T-helper 22 cell (primary cell): ENCODE measurements around the gene DNAJC22.
"Not testable (repeated sequence)": the region's sequence is repeated elsewhere in the genome, so short reads cannot be mapped to it uniquely, and the experiment has no call there.

ENCODE experiments used
- DNase-seq: peaks from one replicate; pipeline ENCODE4 v3.0.0-alpha.2; 2020; ENCODE audit warnings: low read depth

The DNAJC22 gene

DNA sequence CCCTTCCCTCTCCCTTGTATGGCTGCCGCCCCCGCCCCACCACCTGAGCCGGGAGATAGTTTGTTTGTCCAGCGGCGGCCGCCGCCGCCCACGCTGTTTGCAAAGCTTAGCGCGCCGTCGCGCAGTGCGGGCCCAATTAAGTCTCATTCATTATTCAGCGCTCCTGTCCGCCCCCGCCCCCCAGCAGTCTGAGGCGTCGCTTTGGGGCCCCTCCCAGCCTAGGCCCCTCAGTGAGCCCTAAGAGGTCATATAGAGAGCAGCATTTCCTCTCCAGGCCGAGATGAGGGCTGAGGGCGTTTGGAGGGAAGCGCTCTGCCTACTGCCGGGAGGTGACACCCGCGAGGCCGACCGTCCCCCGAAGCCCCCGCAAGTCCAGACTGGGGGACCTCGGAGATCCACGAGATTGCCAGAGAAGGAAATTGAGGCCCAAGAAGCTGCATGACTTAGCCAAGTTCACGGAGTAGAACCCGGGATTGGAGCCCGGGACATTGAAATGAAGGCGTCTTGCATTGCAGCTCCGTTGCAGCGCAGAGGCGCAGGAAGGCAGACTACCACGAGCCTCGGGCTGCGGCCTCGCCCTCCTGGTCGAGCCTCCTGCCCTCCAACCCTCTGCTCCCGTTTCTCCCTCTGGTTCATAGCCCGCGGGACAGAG lies at the start of gene DNAJC22:
Gene DNAJC22 (plus strand): TSS at position 230 of the 652 bp plus-strand sequence. CDS start 1,985 bp downstream, outside the sequence.
- no peak for DNase-seq

DNA sequence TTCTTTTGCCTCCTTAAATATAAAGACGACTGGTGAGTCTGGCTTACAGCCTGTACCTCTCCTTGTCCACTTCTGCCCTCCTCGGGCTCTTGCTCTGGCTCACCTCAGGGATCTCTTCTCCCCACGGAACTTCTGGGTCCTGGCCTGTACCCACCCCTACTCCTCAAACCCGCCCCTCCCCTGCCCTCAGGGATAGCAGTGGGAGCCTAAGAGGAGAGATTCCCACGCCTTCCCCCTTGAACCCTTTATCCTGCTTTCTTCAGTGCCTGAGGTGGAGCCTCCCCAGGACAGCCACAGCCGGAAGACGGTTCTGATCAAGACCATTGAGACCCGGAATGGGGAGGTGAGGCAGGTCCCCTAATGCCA lies 49.0 kb upstream of the DNAJC22 start:
- no peak for DNase-seq

DNA sequence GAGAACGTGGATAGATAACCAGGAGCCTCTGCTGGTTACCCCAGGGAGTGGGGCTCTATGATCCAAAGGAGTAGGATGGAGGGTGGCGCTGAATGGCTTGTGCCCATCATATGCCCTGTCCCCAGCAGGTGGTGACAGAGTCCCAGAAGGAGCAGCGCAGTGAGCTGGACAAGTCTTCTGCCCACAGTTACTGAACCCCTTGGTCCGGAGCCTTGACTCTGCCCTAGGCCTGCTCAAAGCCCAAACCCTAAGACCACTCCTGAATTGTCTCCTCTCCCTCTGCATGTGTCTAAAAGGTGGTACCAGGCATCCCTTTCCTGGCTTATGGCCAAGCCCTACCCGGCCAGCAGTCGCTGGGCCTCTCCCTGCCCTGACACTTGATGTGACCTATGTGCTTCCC lies 48.5 kb upstream of the DNAJC22 start:
- no peak for DNase-seq

DNA sequence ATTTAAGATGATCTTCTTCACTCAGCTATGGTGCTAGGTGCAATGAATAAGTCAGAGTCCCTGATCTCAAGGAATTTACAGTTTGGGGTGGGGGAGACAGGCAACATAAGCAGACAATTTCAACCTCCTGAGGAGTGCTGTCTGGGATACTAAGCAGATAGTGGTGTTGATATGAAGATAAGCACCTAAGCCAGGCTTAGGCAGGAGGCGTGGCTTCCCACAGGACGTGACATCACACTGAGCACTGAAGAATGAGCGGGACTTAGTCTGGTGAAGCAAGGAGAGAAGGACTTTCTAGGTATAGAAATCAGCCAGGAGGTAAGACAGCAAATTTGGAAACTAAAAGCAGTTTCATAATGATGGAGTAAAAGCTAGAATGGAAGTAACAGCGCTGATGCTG lies 44.9 kb upstream of the DNAJC22 start:
- no peak for DNase-seq

DNA sequence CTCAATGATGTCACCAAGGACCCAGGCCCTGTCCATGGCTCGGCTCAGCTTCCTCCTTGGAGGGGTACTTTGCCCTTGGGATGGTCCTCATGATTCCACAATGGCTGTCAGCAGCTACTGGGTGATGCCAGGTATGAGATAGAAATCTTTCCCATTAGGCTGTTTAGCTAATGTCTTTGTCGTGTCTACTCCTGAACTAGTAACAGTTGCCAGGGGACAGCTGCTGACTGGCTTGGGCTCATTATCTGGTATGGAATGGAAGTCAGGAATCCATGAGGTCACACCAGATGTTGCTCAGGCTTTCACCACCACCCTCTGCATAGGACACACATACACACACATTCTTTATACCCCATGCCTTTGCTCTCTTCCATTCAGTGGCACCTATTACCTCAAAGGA lies 42.5 kb upstream of the DNAJC22 start:
- no peak for DNase-seq

DNA sequence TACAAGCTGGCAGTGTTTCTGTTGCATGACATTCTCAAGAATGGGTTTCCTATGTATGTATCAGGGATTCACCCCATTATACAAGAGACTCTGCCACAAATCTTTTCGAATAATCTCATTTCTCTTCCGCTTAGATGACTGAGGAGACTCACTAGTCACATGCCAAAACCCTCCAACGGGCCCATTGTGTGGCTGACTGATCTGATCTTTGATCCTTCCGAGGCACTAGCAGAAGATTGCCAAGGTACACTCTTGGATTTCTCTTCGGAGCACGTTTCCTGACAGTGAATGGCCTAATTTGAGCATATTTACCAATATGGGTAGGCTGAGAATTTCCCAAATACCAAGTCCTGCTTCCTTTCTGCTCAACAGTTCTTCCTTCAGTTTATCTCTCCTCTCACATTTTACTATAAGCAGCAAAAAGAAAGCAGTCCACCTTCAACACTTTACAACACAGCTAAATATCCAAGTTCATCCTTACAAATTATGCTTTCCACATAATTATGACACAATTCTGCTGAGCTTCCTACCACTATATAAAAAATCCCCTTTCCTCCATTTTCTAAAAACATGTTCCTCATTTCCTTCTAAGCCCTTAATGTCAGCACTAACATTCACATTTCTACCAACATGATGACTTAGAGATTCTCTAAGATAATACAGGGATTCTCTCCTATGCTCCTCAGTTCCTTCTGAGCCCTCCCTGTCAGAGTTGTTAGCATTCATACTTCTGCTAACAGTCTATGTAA lies 40.8 kb upstream of the DNAJC22 start:
- DNase-seq, result no peak

DNA sequence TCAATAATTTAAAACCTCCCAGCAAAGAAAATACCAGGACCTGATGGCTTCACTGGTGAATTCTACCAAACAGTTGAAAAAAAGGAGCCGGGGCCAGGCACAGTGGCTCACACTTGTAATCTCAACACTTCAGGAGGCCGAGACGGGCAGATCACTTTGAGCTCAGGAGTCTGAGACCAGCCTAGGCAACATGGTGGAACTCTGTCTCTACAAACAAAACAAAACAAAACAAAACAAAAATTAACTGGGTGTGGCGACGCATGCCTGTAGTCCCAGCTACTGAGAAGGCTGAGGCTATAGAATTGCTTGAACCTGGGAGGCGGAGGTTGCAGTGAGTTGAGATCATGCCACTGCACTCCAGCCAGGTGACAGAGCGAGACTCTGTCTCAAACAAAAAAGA lies 37.3 kb upstream of the DNAJC22 start:
- no peak for DNase-seq

DNA sequence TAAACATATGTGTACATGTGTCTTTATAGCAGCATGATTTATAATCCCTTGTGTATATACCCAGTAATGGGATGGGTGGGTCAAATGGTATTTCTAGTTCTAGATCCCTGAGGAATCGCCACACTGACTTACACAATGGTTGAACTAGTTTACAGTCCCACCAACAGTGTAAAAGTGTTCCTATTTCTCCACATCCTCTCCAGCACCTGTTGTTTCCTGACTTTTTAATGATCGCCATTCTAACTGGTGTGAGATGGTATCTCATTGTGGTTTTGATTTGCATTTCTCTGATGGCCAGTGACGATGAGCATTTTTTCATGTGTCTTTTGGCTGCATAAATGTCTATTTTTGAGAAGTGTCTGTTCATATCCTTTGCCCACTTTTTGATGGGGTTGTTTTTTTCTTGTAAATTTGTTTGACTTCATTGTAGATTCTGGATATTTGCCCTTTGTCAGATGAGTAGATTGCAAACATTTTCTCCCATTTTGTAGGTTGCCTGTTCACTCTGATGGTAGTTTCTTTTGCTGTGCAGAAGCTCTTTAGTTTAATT lies 36.2 kb upstream of the DNAJC22 start:
- not testable (repeated sequence) for DNase-seq

DNA sequence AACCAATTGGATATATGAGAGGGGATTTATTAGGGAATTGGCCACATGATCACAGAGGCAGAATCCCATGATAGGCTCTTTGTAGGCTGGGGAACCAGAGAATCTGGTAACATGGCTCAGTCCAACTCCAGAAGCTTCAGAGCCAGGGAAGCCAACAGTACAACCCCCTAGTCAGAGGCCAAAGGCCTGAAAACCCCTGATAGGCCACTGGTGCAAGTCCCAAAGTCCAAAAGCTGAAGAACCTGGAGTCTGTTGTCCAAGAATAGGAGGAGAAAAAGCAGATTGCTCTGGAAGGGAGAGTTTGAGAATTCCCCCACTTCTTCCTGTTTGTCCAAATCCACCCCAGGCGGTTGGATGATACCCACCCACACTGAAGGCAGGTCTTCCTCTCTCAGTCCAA lies 31.9 kb upstream of the DNAJC22 start:
- DNase-seq, result no peak

DNA sequence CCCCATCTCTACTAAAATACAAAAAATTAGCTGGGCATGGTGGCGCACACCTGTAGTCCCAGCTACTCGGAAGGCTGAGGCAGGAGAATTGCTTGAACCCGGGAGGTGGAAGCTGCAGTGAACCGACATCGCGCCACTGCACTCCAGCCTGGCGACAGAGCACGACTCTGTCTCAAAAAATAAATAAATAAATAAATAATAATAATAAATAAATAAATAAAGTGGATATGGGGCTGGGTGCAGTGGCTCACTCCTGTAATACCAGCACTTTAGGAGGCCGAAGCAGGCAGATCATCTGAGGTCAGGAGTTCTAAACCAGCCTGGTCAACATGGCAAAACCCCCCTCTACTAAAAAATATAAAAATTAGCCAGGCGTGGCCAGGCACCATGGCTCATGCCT lies 29.6 kb upstream of the DNAJC22 start:
- not testable (repeated sequence) for DNase-seq

DNA sequence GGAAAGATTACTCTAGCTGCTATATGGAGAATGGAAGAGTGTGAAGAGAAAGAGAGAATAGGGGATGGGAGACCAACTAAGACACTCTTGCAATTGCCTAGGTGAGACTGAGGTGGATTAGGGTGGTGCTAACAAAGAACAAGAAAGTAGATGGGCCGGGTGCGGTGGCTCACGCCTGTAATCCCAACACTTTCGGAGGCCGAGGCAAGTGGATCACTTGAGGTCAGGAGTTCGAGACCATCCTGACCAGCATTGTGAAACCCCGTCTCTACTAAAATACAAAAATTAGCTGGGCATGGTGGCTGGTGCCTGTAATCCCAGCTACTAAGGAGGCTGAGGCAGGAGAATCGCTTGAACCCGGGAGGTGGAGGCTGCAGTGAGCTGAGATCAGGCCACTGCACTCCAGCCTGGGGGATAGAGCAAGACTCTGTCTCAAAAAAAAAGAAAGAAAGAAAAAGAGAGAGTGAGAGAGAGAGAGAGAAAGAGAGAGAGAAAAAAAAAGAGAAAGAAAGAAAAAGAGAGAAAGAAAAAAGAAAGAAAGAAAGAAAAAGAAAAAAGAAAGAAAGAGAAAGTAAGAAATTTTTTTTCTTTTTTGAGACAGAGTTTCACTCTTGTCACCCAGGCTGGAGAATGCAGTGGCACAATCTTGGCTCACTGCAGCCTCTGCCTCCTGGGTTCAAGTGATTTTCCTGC lies 26.1 kb upstream of the DNAJC22 start:
- not testable (repeated sequence) for DNase-seq

DNA sequence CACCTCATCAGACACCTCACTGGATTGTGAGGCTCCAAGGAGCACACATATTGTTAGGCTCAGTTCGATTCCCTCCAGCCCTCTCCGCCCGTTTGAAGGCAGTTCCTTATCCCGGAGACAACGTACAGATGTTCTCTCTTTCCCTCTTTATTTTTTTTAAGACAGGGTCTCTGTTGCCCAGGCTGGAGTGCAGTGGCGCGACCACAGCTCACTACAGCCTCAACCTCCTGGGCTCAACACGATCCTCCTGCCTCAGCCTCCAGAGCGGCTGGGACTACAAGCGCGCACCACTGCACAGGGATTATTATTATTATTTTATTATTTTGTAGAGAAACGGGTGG lies 24.4 kb upstream of the DNAJC22 start:
- no peak for DNase-seq

DNA sequence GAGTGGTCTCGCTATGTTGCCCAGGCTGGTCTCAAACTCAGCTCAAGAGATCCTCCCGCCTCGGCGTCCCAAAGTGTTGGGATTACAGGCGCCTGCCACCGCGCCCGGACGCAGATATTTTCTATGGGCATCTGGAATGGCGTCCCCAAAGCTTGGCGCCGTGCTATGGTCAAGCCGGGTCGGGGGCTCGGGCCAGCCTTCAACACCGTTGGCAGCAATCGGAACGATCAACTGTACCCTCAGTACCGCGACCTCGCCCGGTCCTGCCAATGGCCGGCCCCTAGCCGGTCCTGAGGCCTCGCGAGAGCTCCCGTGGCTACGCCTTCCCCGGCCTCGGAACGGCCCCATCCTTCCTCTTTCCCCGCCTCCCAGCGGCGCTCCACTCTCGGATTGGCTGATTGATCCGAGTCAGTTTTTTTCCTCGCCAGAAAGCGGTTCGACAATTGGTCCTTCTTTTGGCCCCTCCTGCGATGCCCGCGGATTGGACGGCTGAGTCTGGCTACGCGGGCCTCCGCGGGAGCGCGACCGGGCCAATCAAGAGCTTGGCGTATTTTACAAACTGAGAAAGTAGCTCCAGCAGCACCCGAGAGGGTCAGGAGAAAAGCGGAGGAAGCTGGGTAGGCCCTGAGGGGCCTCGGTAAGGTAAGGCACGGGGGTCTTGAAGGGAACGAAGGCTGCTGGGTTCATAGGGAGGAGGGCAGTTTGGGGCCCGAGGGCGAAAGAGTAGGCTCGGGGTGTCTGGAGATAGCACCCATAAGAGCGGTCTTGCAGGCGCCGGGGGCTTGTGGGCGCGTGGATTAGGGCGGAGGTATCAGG lies 23.8 kb upstream of the DNAJC22 start, which contains the start of gene TROAP:
Gene TROAP (plus strand): TSS at position 548 of the 816 bp plus-strand sequence. CDS start 354 bp downstream, outside the sequence.
- peak; percentile 92 for DNase-seq

DNA sequence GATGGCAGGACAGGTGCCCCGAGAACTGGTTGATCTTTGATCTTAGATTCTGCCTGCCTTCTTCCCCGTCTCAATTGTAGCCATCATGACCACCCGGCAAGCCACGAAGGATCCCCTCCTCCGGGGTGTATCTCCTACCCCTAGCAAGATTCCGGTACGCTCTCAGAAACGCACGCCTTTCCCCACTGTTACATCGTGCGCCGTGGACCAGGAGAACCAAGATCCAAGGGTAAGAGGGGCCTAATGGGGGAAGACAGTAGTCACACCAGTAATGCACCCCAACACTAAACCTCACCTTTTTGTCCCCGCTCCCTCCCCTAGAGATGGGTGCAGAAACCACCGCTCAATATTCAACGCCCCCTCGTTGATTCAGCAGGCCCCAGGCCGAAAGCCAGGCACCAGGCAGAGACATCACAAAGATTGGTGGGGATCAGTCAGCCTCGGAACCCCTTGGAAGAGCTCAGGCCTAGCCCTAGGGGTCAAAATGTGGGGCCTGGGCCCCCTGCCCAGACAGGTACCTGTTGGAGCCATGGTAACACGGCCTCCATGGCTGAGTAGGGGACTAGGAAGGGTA lies 23.1 kb upstream of the DNAJC22 start:
- DNase-seq, result no peak

DNA sequence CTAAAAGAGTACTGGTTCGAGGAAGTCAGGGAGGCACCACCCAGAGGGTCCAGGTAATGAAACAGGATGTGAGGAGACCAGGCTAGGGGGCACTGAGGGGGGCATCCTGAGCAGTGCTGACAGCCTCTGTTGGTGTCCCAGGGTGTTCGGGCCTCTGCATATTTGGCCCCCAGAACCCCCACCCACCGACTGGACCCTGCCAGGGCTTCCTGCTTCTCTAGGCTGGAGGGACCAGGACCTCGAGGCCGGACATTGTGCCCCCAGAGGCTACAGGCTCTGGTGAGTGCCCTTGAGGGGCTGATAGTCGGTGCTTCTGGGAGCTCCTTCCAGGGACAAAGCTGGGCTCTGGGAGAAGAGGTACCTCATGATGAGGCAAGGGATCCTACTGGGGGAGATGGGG lies 21.1 kb upstream of the DNAJC22 start:
- no peak for DNase-seq

DNA sequence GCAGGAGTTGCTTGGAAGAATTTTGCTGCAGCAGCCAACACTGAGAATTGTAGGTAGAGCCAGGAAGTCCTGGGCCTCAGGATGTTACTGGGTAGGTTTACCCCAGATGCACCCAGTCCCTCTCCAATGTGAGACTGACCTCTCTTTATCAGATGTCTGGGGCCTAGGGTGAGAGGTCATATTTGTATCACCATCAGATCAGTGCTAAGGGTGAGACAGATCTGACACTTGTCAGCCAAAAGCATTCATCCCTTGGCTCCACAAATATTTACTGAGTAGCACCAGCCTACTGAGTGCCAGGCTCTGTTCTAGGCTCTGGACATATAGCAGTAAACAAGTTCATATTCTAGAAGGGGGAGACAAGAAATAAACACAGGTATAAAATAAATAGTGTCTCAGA lies 19.3 kb upstream of the DNAJC22 start:
- no peak for DNase-seq

DNA sequence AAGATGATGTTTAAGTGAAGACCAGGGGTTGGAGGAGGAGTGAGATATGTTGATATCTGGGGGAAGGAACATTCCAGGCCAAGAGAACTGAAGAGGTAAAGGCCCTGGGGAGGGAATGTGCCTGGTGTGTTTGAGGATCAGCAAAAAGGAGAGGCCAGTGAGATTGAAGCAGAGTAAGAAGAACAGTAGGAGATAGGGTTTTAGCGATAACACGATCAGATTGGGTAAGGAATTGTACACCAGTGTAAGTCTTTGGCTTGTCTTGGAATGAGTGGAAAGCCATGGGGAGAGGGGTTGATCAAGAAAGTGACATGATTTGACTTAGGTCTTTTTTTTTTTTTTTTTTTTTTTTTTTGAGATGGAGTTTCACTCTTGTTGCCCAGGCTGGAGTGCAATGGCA lies 18.8 kb upstream of the DNAJC22 start:
- DNase-seq, result no peak

DNA sequence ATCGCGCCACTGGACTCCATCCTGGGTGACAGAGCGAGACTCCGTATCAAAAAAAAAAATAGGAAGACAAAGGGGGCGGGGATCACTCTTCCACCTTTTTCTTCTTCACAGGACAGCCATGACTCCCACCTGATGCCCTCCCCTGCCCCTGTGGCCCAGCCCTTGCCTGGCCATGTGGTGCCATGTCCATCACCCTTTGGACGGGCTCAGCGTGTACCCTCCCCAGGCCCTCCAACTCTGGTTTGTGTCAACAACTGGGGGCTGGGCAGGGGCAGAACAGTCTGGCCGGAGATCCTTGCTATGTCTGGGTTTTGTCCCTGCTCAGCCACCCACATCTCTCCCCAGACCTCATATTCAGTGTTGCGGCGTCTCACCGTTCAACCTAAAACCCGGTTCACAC lies 17.9 kb upstream of the DNAJC22 start:
- DNase-seq, result no peak

DNA sequence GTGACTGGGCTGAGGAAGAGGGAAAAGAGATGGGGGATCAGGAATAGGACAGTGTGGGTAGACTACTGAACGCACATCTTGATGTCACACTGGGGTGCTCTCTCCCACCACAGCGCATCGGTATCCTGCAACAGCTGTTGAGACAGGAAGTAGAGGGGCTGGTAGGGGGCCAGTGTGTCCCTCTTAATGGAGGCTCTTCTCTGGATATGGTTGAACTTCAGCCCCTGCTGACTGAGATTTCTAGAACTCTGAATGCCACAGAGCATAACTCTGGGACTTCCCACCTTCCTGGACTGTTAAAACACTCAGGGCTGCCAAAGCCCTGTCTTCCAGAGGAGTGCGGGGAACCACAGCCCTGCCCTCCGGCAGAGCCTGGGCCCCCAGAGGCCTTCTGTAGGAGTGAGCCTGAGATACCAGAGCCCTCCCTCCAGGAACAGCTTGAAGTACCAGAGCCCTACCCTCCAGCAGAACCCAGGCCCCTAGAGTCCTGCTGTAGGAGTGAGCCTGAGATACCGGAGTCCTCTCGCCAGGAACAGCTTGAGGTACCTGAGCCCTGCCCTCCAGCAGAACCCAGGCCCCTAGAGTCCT lies 16.6 kb upstream of the DNAJC22 start:
- DNase-seq, result no peak

DNA sequence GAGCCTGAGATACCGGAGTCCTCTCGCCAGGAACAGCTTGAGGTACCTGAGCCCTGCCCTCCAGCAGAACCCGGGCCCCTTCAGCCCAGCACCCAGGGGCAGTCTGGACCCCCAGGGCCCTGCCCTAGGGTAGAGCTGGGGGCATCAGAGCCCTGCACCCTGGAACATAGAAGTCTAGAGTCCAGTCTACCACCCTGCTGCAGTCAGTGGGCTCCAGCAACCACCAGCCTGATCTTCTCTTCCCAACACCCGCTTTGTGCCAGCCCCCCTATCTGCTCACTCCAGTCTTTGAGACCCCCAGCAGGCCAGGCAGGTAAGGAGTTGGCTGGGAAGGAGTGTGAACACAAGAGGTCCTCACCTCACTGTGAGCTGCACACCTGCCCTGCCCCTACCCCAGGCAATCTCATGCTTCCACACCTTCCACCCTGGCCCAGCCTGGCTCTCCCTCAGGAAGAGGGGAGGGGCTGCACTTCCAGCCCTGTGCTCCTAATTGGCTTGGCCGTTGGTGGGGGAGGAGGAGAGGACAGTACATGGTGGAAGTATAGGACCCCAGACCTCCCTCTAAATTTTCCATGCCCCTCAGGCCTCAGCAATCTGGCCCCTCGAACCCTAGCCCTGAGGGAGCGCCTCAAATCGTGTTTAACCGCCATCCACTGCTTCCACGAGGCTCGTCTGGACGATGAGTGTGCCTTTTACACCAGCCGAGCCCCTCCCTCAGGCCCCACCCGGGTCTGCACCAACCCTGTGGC lies 15.9 kb upstream of the DNAJC22 start:
- no peak for DNase-seq
